CD4-positive, alpha-beta T cell (primary cell): ENCODE results near the gene GPX3. TPM values are rescaled to one million over a fixed set of nuclear protein-coding genes. Genes with fewer than 3 reads are reported as not detected.

Experiments used
- ATAC-seq: fragments of 200-7000 bp; cut with Tn5 transposase; one replicate; pipeline ENCODE4 v1.10.0; 2022; ENCODE audit warnings: mild to moderate bottlenecking; ENCODE audit not compliant: poor library complexity
- CTCF ChIA-PET: fragments of 350-600 bp; sonication (Branson Sonifier 250); formaldehyde crosslinking; loops from one replicate; lab custom pipeline; 2021; ENCODE audit warnings: antibody characterized with exemption, inconsistent platforms; lab: Charles Lee
- POLR2A ChIA-PET: fragments of 350-600 bp; sonication (Branson Sonifier 250); formaldehyde crosslinking; loops from one replicate; lab custom pipeline; 2021; ENCODE audit warnings: antibody characterized with exemption, inconsistent platforms; lab: Charles Lee
- DNase-seq, 14 experiments: peaks; one replicate each; pipeline ENCODE4 v3.0.0-alpha.2; 2013 to 2020; ENCODE audit warnings: mixed read lengths in 2 of 14
- H3K27ac ChIP-seq, 2 donors: one replicate each; pipeline versions ENCODE4 v1.5.1 to v1.7.0; 2013; ENCODE audit warnings: low read length in 2 of 2, low read depth in 1 of 2, mild to moderate bottlenecking in 1 of 2
- H3K27me3 ChIP-seq, 2 experiments: 1 replicate in 1 of 2; 2 replicates in 1 of 2; pipeline versions ENCODE4 v1.6.1 to v1.7.0; 2013; ENCODE audit warnings: low read length in 2 of 2, control low read depth in 1 of 2, mild to moderate bottlenecking in 1 of 2, moderate library complexity in 1 of 2; ENCODE audit not compliant: insufficient read depth in 2 of 2, control insufficient read depth in 1 of 2
- H3K36me3 ChIP-seq: one replicate; pipeline ENCODE4 v1.6.1; 2013; ENCODE audit warnings: low read length, control low read depth; ENCODE audit not compliant: insufficient read depth
- H3K4me1 ChIP-seq: one replicate; pipeline ENCODE4 v1.6.1; 2013; ENCODE audit warnings: low read length, control low read depth; ENCODE audit not compliant: insufficient read depth
- H3K4me3 ChIP-seq: one replicate; pipeline ENCODE4 v1.5.1; 2013; ENCODE audit warnings: mild to moderate bottlenecking, low read length, moderate library complexity
- H3K9me3 ChIP-seq, 2 experiments: 1 replicate in 1 of 2; 2 replicates in 1 of 2; pipeline versions ENCODE4 v1.6.1 to v1.7.0; 2013; ENCODE audit warnings: low read length in 2 of 2, mild to moderate bottlenecking in 2 of 2, control low read depth in 1 of 2, moderate library complexity in 1 of 2; ENCODE audit not compliant: control insufficient read depth in 1 of 2, insufficient read depth in 1 of 2
- H3K27ac Mint-ChIP-seq: one replicate; pipeline ENCODE4 v1.8.0; 2020; ENCODE audit warnings: mixed read lengths
- H3K27me3 Mint-ChIP-seq: one replicate; pipeline ENCODE4 v1.8.0; 2021; ENCODE audit warnings: mixed read lengths
- H3K36me3 Mint-ChIP-seq: one replicate; pipeline ENCODE4 v1.8.0; 2021; ENCODE audit warnings: low read depth, mixed read lengths
- H3K4me1 Mint-ChIP-seq: one replicate; pipeline ENCODE4 v1.8.0; 2021; ENCODE audit warnings: low read depth, mixed read lengths
- H3K4me3 Mint-ChIP-seq: one replicate; pipeline ENCODE4 v1.8.0; 2020; ENCODE audit warnings: mild to moderate bottlenecking, mixed read lengths
- H3K9me3 Mint-ChIP-seq: one replicate; pipeline ENCODE4 v1.8.0; 2020; ENCODE audit warnings: mixed read lengths
- intact Hi-C, 2 experiments: fragments of 100-400 bp; cut with DNase I in 1 of 2; cut with micrococcal nuclease in 1 of 2; formaldehyde crosslinking; loops; one replicate each; pipeline versions ENCODE4 v1.15.1 to v1.9.0; 2023 to 2025; cut with DNase I, micrococcal nuclease
- total RNA-seq, 174 experiments: library from RNA in 2 of 174; stranded (reverse) in 2 of 174; gene quantifications; one replicate each; pipeline ENCODE4 v1.2.3 and lab custom pipeline; 2021 to 2026
- TF ChIP-seq, protein P1 (sequence below): fragments of 200-600 bp; IDR thresholded peaks from one replicate; pipeline ENCODE4 v1.8.0; 2022; ENCODE audit warnings: antibody characterized with exemption, mild to moderate bottlenecking

Gene GPX3
- total RNA-seq, 2 experiments from 2014 or later, result 0.58 TPM; not detected in 1

DNA sequence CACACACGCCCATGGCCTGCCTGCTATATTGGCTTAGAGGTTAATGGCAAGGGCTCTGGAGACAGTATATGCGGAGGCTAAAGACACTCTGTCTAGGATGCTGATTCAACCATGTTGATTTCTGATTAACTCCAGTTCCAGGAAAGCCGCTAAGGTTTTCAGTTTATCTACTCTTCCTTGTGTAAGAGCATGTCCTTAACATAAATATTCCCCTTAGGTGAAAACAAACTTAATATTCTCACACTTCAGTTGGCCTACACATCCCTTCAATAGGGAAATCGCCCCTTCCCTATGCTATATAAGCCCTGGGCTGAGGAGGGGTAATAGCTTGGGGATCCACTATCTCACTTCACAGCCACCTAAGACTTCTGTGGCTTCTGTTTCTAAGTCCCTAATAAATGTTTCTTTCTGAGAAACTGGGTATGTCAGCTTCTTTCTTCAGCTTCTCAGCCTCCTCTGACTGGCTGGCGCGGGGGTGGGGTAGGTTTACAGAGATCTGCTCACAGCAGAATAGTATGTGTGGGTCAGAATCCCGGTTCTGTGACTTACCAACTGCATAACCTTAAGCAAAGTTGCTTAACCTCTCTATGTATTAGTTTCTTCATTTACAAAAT is 4.3 kb upstream of the GPX3 start:
- Histone ChIP-seq H3K4me3 (no peak overlapping the region), H3K9me3 (no peaks in the 10 kb centered on the region), H3K27ac (no peak overlapping the region), H3K4me1 (peaks cover 13% of the 10 kb centered on the region), H3K36me3 (no peaks in the 10 kb centered on the region), H3K27me3 (no peaks in the 10 kb centered on the region)
- H3K9me3 Mint-ChIP-seq, result no peaks in the 10 kb centered on the region
- DNase-seq, result no peak
- peaks cover 8% of the 10 kb centered on the region for H3K27me3 Mint-ChIP-seq
- intact Hi-C loops, result no loop called here
- H3K27ac Mint-ChIP-seq, result no peak overlapping the region
- POLR2A ChIA-PET, result no interaction called here
- H3K4me3 Mint-ChIP-seq, result no peak overlapping the region
- CTCF ChIA-PET, result no interaction called here
- no peak for ATAC-seq
- TF ChIP-seq, protein P1, sequence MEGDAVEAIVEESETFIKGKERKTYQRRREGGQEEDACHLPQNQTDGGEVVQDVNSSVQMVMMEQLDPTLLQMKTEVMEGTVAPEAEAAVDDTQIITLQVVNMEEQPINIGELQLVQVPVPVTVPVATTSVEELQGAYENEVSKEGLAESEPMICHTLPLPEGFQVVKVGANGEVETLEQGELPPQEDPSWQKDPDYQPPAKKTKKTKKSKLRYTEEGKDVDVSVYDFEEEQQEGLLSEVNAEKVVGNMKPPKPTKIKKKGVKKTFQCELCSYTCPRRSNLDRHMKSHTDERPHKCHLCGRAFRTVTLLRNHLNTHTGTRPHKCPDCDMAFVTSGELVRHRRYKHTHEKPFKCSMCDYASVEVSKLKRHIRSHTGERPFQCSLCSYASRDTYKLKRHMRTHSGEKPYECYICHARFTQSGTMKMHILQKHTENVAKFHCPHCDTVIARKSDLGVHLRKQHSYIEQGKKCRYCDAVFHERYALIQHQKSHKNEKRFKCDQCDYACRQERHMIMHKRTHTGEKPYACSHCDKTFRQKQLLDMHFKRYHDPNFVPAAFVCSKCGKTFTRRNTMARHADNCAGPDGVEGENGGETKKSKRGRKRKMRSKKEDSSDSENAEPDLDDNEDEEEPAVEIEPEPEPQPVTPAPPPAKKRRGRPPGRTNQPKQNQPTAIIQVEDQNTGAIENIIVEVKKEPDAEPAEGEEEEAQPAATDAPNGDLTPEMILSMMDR, result no peak
- no peaks in the 10 kb centered on the region for H3K36me3 Mint-ChIP-seq
- peaks cover 25% of the 10 kb centered on the region for H3K4me1 Mint-ChIP-seq

DNA sequence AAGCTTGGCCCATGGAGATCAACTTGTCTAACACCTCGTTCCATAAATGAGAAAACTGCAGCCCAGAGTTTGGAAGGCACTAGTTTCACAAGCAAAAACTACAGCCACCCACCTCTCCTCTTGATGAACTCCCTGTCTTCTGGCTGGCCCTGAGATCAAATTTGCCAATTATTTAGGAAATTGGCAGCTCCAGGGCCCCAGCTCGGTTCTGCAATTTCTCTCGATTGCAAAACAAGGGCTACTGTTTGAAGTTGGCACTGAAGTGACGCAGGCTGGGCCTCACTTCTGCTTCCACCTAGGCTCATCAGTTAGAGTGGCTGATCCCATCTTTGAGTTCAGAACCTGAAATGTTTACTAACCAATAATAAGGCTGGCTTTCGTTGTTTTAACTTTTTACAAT is 3.7 kb upstream of the GPX3 start:
- no peaks in the 10 kb centered on the region for H3K36me3 ChIP-seq
- no peak overlapping the region for H3K4me3 ChIP-seq
- DNase-seq (peak in 3 of 14 experiments; percentile 24 to 50 (median 47)), ATAC-seq (no peak)
- POLR2A ChIA-PET, result no interaction called here
- peaks cover 16% of the 10 kb centered on the region for H3K4me1 ChIP-seq
- no peak overlapping the region for H3K27ac ChIP-seq
- CTCF ChIA-PET, result no interaction called here
- H3K9me3 Mint-ChIP-seq, result no peaks in the 10 kb centered on the region
- peaks cover 31% of the 10 kb centered on the region for H3K4me1 Mint-ChIP-seq
- no peaks in the 10 kb centered on the region for H3K27me3 ChIP-seq
- H3K27ac Mint-ChIP-seq, result no peak overlapping the region
- TF ChIP-seq, protein P1, result no peak
- H3K27me3 Mint-ChIP-seq, result peaks cover 2% of the 10 kb centered on the region
- no peak overlapping the region for H3K4me3 Mint-ChIP-seq
- no peaks in the 10 kb centered on the region for H3K36me3 Mint-ChIP-seq
- no peaks in the 10 kb centered on the region for H3K9me3 ChIP-seq
- intact Hi-C loops, result no loop called here

DNA sequence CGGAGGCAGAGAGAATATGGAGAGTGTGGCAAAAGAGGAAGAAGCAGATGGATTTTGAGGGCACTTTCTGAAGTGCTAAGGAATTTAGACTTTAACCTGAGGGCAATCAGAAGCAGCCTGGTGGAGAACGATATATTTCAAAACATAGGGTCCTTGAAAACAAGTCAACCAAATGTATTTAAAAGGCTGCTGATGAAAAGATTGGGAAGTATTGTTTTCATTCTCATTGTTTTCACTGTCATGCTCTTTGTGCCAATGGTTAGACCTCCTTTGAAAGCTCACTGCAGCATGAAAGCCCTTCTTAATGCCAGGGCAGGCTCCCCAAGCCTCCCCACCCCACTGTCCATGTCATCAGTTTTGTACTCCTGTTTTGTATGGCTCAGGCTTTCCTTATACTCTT is 2.5 kb upstream of the GPX3 start:
- DNase-seq (no peak), ATAC-seq (no peak)
- CTCF ChIA-PET, result no interaction called here
- H3K36me3 ChIP-seq, result no peaks in the 10 kb centered on the region
- H3K27me3 ChIP-seq, result no peaks in the 10 kb centered on the region
- POLR2A ChIA-PET, result no interaction called here
- intact Hi-C loops, result no loop called here
- TF ChIP-seq, protein P1, result no peak
- no peak overlapping the region for H3K4me3 Mint-ChIP-seq
- no peaks in the 10 kb centered on the region for H3K27me3 Mint-ChIP-seq
- H3K36me3 Mint-ChIP-seq, result no peaks in the 10 kb centered on the region
- no peaks in the 10 kb centered on the region for H3K9me3 ChIP-seq
- peaks cover 39% of the 10 kb centered on the region for H3K4me1 Mint-ChIP-seq
- no peak overlapping the region for H3K4me3 ChIP-seq
- H3K4me1 ChIP-seq, result peaks cover 16% of the 10 kb centered on the region
- no peak overlapping the region for H3K27ac ChIP-seq
- H3K9me3 Mint-ChIP-seq, result no peaks in the 10 kb centered on the region
- no peak overlapping the region for H3K27ac Mint-ChIP-seq
